ENCODE results near the gene SRP72. TPM values are rescaled to one million over a fixed set of nuclear protein-coding genes. Genes with fewer than 3 reads are reported as not detected.

The SRP72 gene
- total and polyA plus RNA-seq, 2 of the 4 experiments (the other 2 are of a cell fraction) = 73.8 to 123 TPM

DNA sequence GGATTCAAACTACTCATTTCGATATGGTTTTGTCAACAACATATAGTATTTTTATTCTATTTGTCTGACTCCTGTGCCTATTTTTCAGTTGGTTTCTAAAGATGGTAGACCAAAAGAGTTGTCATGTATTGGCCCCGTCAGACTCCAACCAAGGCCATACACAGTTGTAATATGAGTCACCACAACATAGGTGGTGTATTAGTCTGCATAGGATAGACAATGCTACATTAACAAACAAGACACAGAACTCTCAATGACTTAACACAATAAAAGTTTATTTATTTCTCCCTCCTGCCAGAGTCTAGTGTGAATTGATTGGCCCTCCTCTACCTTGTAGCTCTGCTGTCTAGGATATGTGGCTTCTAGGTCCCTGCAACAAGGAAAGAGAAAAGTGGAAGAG lies 84.1 kb downstream of the SRP72 start:
- ATAC-seq (ENCODE audit: low read depth) (no peak), DNase-seq (no peak)
- no TSS peak for BruUV-seq (replicated peaks)
- no peak overlapping the region for H2AK9ac ChIP-seq (replicated peaks; ENCODE audit: low read depth, low read length, poor library complexity)
- no peak overlapping the region for H3K56ac ChIP-seq (ENCODE audit: extremely low read depth, insufficient read depth, low read length)
- TF ChIP-seq MAFK (IDR thresholded peaks at IDR 0.05; ENCODE audit: low read depth, low read length) (no peak), MAZ (IDR thresholded peaks at IDR 0.05; ENCODE audit: borderline replicate concordance, low read depth, low read length) (no peak), RCOR1 (IDR thresholded peaks at IDR 0.05; ENCODE audit: insufficient replicate concordance, low read length) (no peak), SMC3 (IDR thresholded peaks at IDR 0.05; ENCODE audit: low read depth, low read length) (no peak), CEBPB (IDR thresholded peaks at IDR 0.05; ENCODE audit: low read depth, low read length) (no peak)
- WGBS, 2 experiments (ENCODE audit: extremely low coverage in 2 of 2, insufficient read length in 1 of 2) = no CpG with 5 or more reads among the region's 2 CpGs
- intact Hi-C loops (cut with micrococcal nuclease) (no loop called here), in situ Hi-C loops (cut with MboI; ENCODE audit: low sequenced_read_pairs) (no loop called here), dilution Hi-C loops (cut with HindIII; ENCODE audit: low sequenced_read_pairs, unreplicated experiment) (no loop called here)
- H3K27ac ChIP-seq (ENCODE audit: insufficient read depth, low read length) = no peak overlapping the region
- H4K5ac ChIP-seq (ENCODE audit: low read depth, low read length) = no peak overlapping the region
- no peak overlapping the region for H2AFZ ChIP-seq (replicated peaks; ENCODE audit: low read length, poor library complexity)
- H3K9me3 ChIP-seq (ENCODE audit: control insufficient read depth, insufficient read depth, low read length) = no peaks in the 10 kb centered on the region
- no peak overlapping the region for H2BK5ac ChIP-seq (ENCODE audit: low read depth, low read length, poor library complexity, severe bottlenecking)
- H3K27me3 ChIP-seq (ENCODE audit: control insufficient read depth, insufficient read depth, low read length) = no peaks in the 10 kb centered on the region
- H3K23ac ChIP-seq (ENCODE audit: low read depth, low read length) = no peak overlapping the region
- no peak overlapping the region for H4K8ac ChIP-seq (ENCODE audit: low read depth in 2 of 2, low read length in 2 of 2)
- no peak overlapping the region for H2BK20ac ChIP-seq (ENCODE audit: low read depth, low read length)
- H3K18ac ChIP-seq (ENCODE audit: low read depth, low read length) = no peak overlapping the region
- no peak overlapping the region for H2BK15ac ChIP-seq (ENCODE audit: low read depth, low read length)
- H3K9me1 ChIP-seq (ENCODE audit: insufficient read depth, low read length) = no peaks in the 10 kb centered on the region
- no peak overlapping the region for H3K4me3 ChIP-seq (ENCODE audit: insufficient read depth, low read depth, low read length)
- H3K9ac ChIP-seq (ENCODE audit: low read depth, low read length) = no peak overlapping the region
- POLR2A ChIA-PET (ENCODE audit: unreplicated experiment) = no interaction called here
- H4K20me1 ChIP-seq (ENCODE audit: insufficient read depth, low read length) = no peaks in the 10 kb centered on the region
- no peak overlapping the region for H3K4me2 ChIP-seq (ENCODE audit: low read depth, low read length)
- H3K4me1 ChIP-seq (ENCODE audit: control insufficient read depth, insufficient read depth, low read length) = no peaks in the 10 kb centered on the region
- no peak overlapping the region for H4K91ac ChIP-seq (ENCODE audit: insufficient read depth, low read depth, low read length)
- CTCF ChIA-PET = no interaction called here
- no peak overlapping the region for H2BK120ac ChIP-seq (ENCODE audit: low read depth, low read length)
- no peak overlapping the region for H3K14ac ChIP-seq (replicated peaks; ENCODE audit: low read depth, low read length)
- no peaks in the 10 kb centered on the region for H3K79me1 ChIP-seq (ENCODE audit: low read depth in 1 of 2, low read length in 2 of 2)
- H3K36me3 ChIP-seq (ENCODE audit: control insufficient read depth, insufficient read depth, low read length) = no peaks in the 10 kb centered on the region
- H2AK5ac ChIP-seq (ENCODE audit: low read depth, low read length) = no peak overlapping the region
- no peak overlapping the region for H3K4ac ChIP-seq (ENCODE audit: low read depth, low read length)

All from IMR-90 (cell line).